Transverse colon (tissue), 4 donors: Measurements from ENCODE around the gene CAPRIN2. TPM values are rescaled to one million over a fixed set of nuclear protein-coding genes. Genes with fewer than 3 reads are reported as not detected.

Source experiments
- DNase-seq: peaks from one replicate; pipeline ENCODE4 v3.0.0-alpha.2; 2019
- H3K27ac ChIP-seq, 4 donors: fragments of 200-600 bp; sonication (generic); 2 replicates each; pipeline ENCODE4 v1.5.1; 2016 to 2018; ENCODE audit warnings: inconsistent platforms in 4 of 4
- H3K27me3 ChIP-seq: fragments of 200-600 bp; sonication (generic); 2 replicates; pipeline ENCODE4 v1.5.1; 2017; ENCODE audit warnings: inconsistent platforms
- H3K36me3 ChIP-seq, 4 donors: fragments of 200-600 bp; sonication (generic); 2 replicates each; pipeline ENCODE4 v1.5.1; 2017 to 2019; ENCODE audit warnings: inconsistent platforms in 4 of 4
- H3K4me1 ChIP-seq, 4 donors: fragments of 200-600 bp; sonication (generic); 2 replicates each; pipeline ENCODE4 v1.5.1; 2017 to 2020; ENCODE audit warnings: inconsistent platforms in 4 of 4
- H3K4me3 ChIP-seq, 4 donors: fragments of 200-600 bp; sonication (generic); 1 replicate in 1 of 4; 2 replicates in 3 of 4; pipeline versions ENCODE4 v1.5.1 to v1.6.1; 2017 to 2019; ENCODE audit warnings: inconsistent platforms in 4 of 4
- H3K9me3 ChIP-seq, 2 donors: fragments of 200-600 bp; sonication (generic); 2 replicates each; pipeline ENCODE4 v1.5.1; 2017 to 2019; ENCODE audit warnings: inconsistent platforms in 2 of 2
- CTCF ChIP-seq, 5 experiments: fragments of 200-600 bp in 3 of 5; fragments of 450-650 bp in 2 of 5; sonication (generic) in 3 of 5; IDR thresholded peaks; 1 replicate in 2 of 5; 2 replicates in 3 of 5; pipeline ENCODE4 v1.5.1; 2016 to 2017; ENCODE audit warnings: antibody characterized with exemption in 5 of 5, inconsistent platforms in 3 of 5, mild to moderate bottlenecking in 2 of 5, moderate library complexity in 1 of 5
- EP300 ChIP-seq: sonication (generic); formaldehyde crosslinking; IDR thresholded peaks from one replicate; pipeline ENCODE4 v1.6.1; 2017; ENCODE audit warnings: antibody characterized with exemption, low read depth
- POLR2A ChIP-seq: fragments of 450-650 bp; IDR thresholded peaks from one replicate; pipeline ENCODE4 v1.6.1; 2016; ENCODE audit warnings: antibody characterized with exemption, mild to moderate bottlenecking, moderate library complexity
- POLR2AphosphoS5 ChIP-seq, 3 donors: sonication (generic); formaldehyde crosslinking; IDR thresholded peaks; one replicate each; pipeline ENCODE4 v1.6.1; 2016; ENCODE audit warnings: antibody characterized with exemption in 3 of 3
- WGBS, 2 donors: methylation state at CpG; one replicate each; pipeline ENCODE4 v1.1.5; 2018; ENCODE audit warnings: low coverage in 1 of 2; 5-methylcytosine and 5-hydroxymethylcytosine counted together
- in situ Hi-C, 4 donors: fragments of 200-750 bp; cut with MboI; loops; one replicate each; pipeline versions ENCODE4 v1.15.0 to v1.15.1; 2017; ENCODE audit warnings: low sequenced_read_pairs in 3 of 4, low pct_ligation_motif_present in 1 of 4, low pct_unique_long_range_greater_than_20kb in 1 of 4
- intact Hi-C: fragments of 100-400 bp; cut with DNase I; formaldehyde crosslinking; loops from one replicate; pipeline ENCODE4 v1.15.1; 2023; ENCODE audit warnings: low total_unique reads
- total RNA-seq, 4 donors: library from RNA; depleted of rRNA; stranded (reverse); fragments of >200 nt; gene quantifications; one replicate each; pipeline ENCODE4 v1.1.0, GENCODE V29; 2016

The CAPRIN2 gene
- total RNA-seq, 4 donors from 2014 or later, result 24.7 to 322 (median 42.5) TPM

GRCh38 chr12:30784508-30784907, 29.8 kb upstream of the CAPRIN2 start:
- Histone ChIP-seq H3K4me1 (no peaks in the 10 kb centered on the region), H3K4me3 (no peak overlapping the region), H3K9me3 (no peaks in the 10 kb centered on the region), H3K27me3 (no peaks in the 10 kb centered on the region), H3K36me3 (no peaks in the 10 kb centered on the region), H3K27ac (no peak overlapping the region)
- no peak for DNase-seq
- intact Hi-C loops (no loop called here), in situ Hi-C loops (no loop called here)
- 75 to 92% methylated on average over 1 of the region's 1 CpG for WGBS, 2 donors
- TF ChIP-seq POLR2A, result no peak
- TF ChIP-seq EP300, result no peak
- no peak for TF ChIP-seq CTCF (IDR thresholded peaks at IDR 0.05)
- TF ChIP-seq POLR2AphosphoS5 (IDR thresholded peaks at IDR 0.05), result no peak

- no peak for DNase-seq
- Histone ChIP-seq H3K9me3 (no peaks in the 10 kb centered on the region), H3K4me1 (no peaks in the 10 kb centered on the region), H3K4me3 (no peak overlapping the region), H3K27ac (no peak overlapping the region), H3K36me3 (no peaks in the 10 kb centered on the region), H3K27me3 (no peaks in the 10 kb centered on the region)
- in situ Hi-C loops, result no loop called here
- no peak for TF ChIP-seq CTCF (IDR thresholded peaks at IDR 0.05)
- TF ChIP-seq POLR2A, result no peak
- TF ChIP-seq EP300, result no peak
- TF ChIP-seq POLR2AphosphoS5 (IDR thresholded peaks at IDR 0.05), result no peak
- intact Hi-C loops, result no loop called here
- 66 to 69% methylated on average over 2 of the region's 2 CpGs for WGBS, 2 donors
Observed at GRCh38 chr12:30783946-30784345, 29.2 kb upstream of the CAPRIN2 start.

- no peak overlapping the region for H3K4me3 ChIP-seq
- H3K9me3 ChIP-seq, result no peaks in the 10 kb centered on the region
- intact Hi-C loops, result no loop called here
- WGBS, 2 donors, result 69% methylated on average over 3 of the region's 3 CpGs; no CpG with 5 or more reads in 1 of the 2 donors
- no peak for DNase-seq
- no peaks in the 10 kb centered on the region for H3K36me3 ChIP-seq
- H3K4me1 ChIP-seq, result no peaks in the 10 kb centered on the region
- H3K27me3 ChIP-seq, result no peaks in the 10 kb centered on the region
- no peak overlapping the region for H3K27ac ChIP-seq
- TF ChIP-seq POLR2AphosphoS5 (IDR thresholded peaks at IDR 0.05) (no peak), CTCF (IDR thresholded peaks at IDR 0.05) (no peak), POLR2A (no peak), EP300 (no peak)
- in situ Hi-C loops, result no loop called here
Observed at GRCh38 chr12:30782316-30783173, 27.8 kb upstream of the CAPRIN2 start.

GRCh38 chr12:30779578-30779977, 24.8 kb upstream of the CAPRIN2 start:
- WGBS, 2 donors, result 88 to 100% methylated on average over 1 to 5 of the region's 5 CpGs
- intact Hi-C loops, result no loop called here
- H3K4me1 ChIP-seq, result no peaks in the 10 kb centered on the region
- H3K27me3 ChIP-seq, result no peaks in the 10 kb centered on the region
- no peak overlapping the region for H3K4me3 ChIP-seq
- DNase-seq, result no peak
- H3K9me3 ChIP-seq, result peaks cover 0 to under 1% of the 10 kb centered on the region in 2 donors
- TF ChIP-seq POLR2AphosphoS5 (IDR thresholded peaks at IDR 0.05), result no peak
- no peak for TF ChIP-seq EP300
- TF ChIP-seq CTCF (IDR thresholded peaks at IDR 0.05), result no peak
- TF ChIP-seq POLR2A, result no peak
- H3K36me3 ChIP-seq, result no peaks in the 10 kb centered on the region
- in situ Hi-C loops, result no loop called here
- H3K27ac ChIP-seq, result no peak overlapping the region
